Measurements from ENCODE around the gene IL1F10. TPM values are rescaled to one million over a fixed set of nuclear protein-coding genes. Genes with fewer than 3 reads are reported as not detected.

Gene IL1F10, protein sequence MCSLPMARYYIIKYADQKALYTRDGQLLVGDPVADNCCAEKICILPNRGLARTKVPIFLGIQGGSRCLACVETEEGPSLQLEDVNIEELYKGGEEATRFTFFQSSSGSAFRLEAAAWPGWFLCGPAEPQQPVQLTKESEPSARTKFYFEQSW
- not detected for total RNA-seq

- H3K9me3 ChIP-seq = no peaks in the 10 kb centered on the region
- no peak within 1 kb of the TSS for H3K27ac ChIP-seq
- TF ChIP-seq EP300 (IDR thresholded peaks at IDR 0.05) (no peak), POLR2A (IDR thresholded peaks at IDR 0.05) (no peak), CTCF (IDR thresholded peaks at IDR 0.05) (no peak), POLR2AphosphoS5 (IDR thresholded peaks at IDR 0.05) (no peak)
- H3K36me3 ChIP-seq = no peaks in the 10 kb centered on the region
- 87 to 90% methylated on average over 3 of the region's 3 CpGs for WGBS, 2 donors
- DNase-seq (no peak), ATAC-seq (ENCODE audit: low FRiP score in 2 of 2) (no peak)
- H3K27me3 ChIP-seq = no peaks in the 10 kb centered on the region
- no peaks in the 10 kb centered on the region for H3K4me1 ChIP-seq
- no peak within 1 kb of the TSS for H3K4me3 ChIP-seq
Observed at GRCh38 chr2:113067681-113068080, at the start of gene IL1F10. IL1F10 (plus strand) TSS chr2:113067970; CDS start chr2:113072739, 4,769 bp downstream.

DNA sequence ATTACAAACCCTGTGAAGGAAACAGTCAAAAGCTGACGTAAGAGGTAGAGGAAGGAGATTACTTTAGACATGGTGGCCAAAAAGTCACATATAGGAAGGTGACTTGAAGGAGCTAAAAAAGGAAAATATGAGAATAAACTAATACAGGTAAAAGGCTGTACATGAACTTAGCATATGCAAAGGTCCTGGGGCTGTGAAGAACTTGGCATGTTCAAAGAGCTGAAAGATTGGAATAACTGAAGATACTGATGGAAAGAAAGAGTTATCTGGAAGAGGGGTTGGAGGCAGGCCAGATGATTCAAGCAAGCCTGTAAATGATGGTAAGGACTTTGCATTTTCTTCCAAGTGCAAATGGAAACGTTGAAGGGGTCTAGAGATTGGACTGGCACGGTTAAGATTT is 49.3 kb upstream of the IL1F10 start:
- 77 to 80% methylated on average over 3 of the region's 3 CpGs for WGBS, 2 donors
- DNase-seq (no peak), ATAC-seq (ENCODE audit: low FRiP score in 2 of 2) (no peak)
- H3K27me3 ChIP-seq = no peaks in the 10 kb centered on the region
- no peaks in the 10 kb centered on the region for H3K4me1 ChIP-seq
- TF ChIP-seq POLR2AphosphoS5 (IDR thresholded peaks at IDR 0.05) (no peak), CTCF (IDR thresholded peaks at IDR 0.05) (no peak), POLR2A (IDR thresholded peaks at IDR 0.05) (no peak), EP300 (IDR thresholded peaks at IDR 0.05) (no peak)
- H3K27ac ChIP-seq = no peak overlapping the region
- H3K9me3 ChIP-seq = no peaks in the 10 kb centered on the region
- no peak overlapping the region for H3K4me3 ChIP-seq
- H3K36me3 ChIP-seq = no peaks in the 10 kb centered on the region

DNA sequence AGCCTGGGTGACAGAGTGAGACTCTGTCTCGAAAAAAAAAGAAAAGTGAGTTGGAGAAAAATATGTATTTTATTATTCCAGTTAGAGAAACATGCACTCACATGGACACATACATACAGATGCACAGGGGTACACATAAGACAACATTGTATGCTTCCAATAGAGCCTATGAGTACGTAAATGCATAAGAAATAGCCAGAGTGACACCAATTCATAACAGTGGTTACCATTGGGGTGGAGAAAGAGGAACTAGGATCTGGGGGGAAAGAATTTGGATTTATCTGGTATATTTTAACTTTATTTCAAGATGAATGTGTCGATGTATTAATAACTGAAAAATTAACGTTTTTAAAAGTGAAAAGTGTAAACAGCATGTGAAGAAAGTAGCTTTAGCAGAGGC is 46.5 kb upstream of the IL1F10 start:
- WGBS, 2 donors = 69% methylated on average over 4 of the region's 4 CpGs
- ATAC-seq (ENCODE audit: low FRiP score in 2 of 2) (no peak), DNase-seq (no peak)
- no peak overlapping the region for H3K27ac ChIP-seq
- no peaks in the 10 kb centered on the region for H3K36me3 ChIP-seq
- H3K4me3 ChIP-seq = no peak overlapping the region
- no peaks in the 10 kb centered on the region for H3K4me1 ChIP-seq
- H3K27me3 ChIP-seq = no peaks in the 10 kb centered on the region
- TF ChIP-seq CTCF (IDR thresholded peaks at IDR 0.05) (no peak), EP300 (IDR thresholded peaks at IDR 0.05) (no peak), POLR2A (IDR thresholded peaks at IDR 0.05) (no peak), POLR2AphosphoS5 (IDR thresholded peaks at IDR 0.05) (no peak)
- no peaks in the 10 kb centered on the region for H3K9me3 ChIP-seq

DNA sequence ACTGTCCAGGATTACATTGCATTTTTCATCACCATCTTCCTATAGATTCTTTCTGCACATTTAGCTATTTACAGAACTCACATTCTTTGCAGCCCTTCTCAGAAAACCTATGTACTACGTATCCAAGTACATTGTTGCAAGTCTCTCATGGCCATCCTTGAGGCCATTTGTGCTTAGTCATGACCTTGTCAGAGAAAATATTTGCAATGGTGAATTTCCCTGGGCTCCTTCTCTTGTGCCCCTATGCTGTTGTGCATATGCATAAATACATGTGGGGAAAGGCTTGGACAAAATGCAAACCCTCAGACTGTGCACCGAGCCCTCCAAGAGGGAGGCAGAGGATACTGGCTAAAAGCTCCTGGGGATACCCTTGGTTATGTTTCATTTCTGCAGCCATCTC is 43.0 kb upstream of the IL1F10 start:
- no peak for DNase-seq
- no peaks in the 10 kb centered on the region for H3K9me3 ChIP-seq
- H3K4me3 ChIP-seq = no peak overlapping the region
- no peak for TF ChIP-seq CTCF (IDR thresholded peaks at IDR 0.05)
- TF ChIP-seq POLR2AphosphoS5 (IDR thresholded peaks at IDR 0.05) = no peak
- no peak for TF ChIP-seq EP300 (IDR thresholded peaks at IDR 0.05)
- no peak for TF ChIP-seq POLR2A (IDR thresholded peaks at IDR 0.05)
- H3K4me1 ChIP-seq = no peaks in the 10 kb centered on the region
- no peak for ATAC-seq (ENCODE audit: low FRiP score in 2 of 2)
- no peaks in the 10 kb centered on the region for H3K36me3 ChIP-seq
- no peaks in the 10 kb centered on the region for H3K27me3 ChIP-seq
- no peak overlapping the region for H3K27ac ChIP-seq
- 90 to 94% methylated on average over 2 of the region's 2 CpGs for WGBS, 2 donors

- TF ChIP-seq CTCF (IDR thresholded peaks at IDR 0.05) (no peak), POLR2AphosphoS5 (IDR thresholded peaks at IDR 0.05) (no peak), EP300 (IDR thresholded peaks at IDR 0.05) (no peak), POLR2A (IDR thresholded peaks at IDR 0.05) (no peak)
- DNase-seq (no peak), ATAC-seq (ENCODE audit: low FRiP score in 2 of 2) (no peak)
- no peak overlapping the region for H3K27ac ChIP-seq
- no peaks in the 10 kb centered on the region for H3K4me1 ChIP-seq
- H3K4me3 ChIP-seq = no peak overlapping the region
- 38 to 62% methylated on average over 2 of the region's 2 CpGs for WGBS, 2 donors
- no peaks in the 10 kb centered on the region for H3K36me3 ChIP-seq
- H3K27me3 ChIP-seq = no peaks in the 10 kb centered on the region
- no peaks in the 10 kb centered on the region for H3K9me3 ChIP-seq
Observed at GRCh38 chr2:113025737-113026136, 42.0 kb upstream of the IL1F10 start.
